Hematopoietic multipotent progenitor cell treated with erythropoietin and hydrocortisone succinate and interleukin-3 and kit ligand, for 15 days (in vitro differentiated cells): ENCODE results near the gene NDUFA13.

ENCODE experiments used
- DNase-seq: peaks from one replicate; pipeline ENCODE4 v3.0.0-alpha.2; 2015; ENCODE audit warnings: low spot score

The NDUFA13 gene

GRCh38 chr19:19571071-19571786, 55.2 kb downstream of the NDUFA13 start:
- peak; percentile 11 for DNase-seq

- no peak for DNase-seq
Observed at GRCh38 chr19:19575411-19575810, 59.4 kb downstream of the NDUFA13 start.
